HEK293T (cell line): Measurements from ENCODE around the gene ESRRG.

Source experiments
- CTBP1 ChIP-seq: fragments of 450-650 bp; IDR thresholded peaks from 2 replicates; pipeline ENCODE4 v1.6.1; 2016; ENCODE audit warnings: borderline replicate concordance
- ELF4 ChIP-seq: fragments of 450-650 bp; IDR thresholded peaks from 2 replicates; pipeline ENCODE4 v1.6.1; 2017; ENCODE audit warnings: antibody characterized with exemption
- FOXA1 ChIP-seq: fragments of 450-650 bp; IDR thresholded peaks from 2 replicates; pipeline ENCODE4 v1.6.1; 2016; ENCODE audit warnings: mild to moderate bottlenecking
- FOXM1 ChIP-seq: fragments of 450-650 bp; IDR thresholded peaks from 2 replicates; pipeline ENCODE4 v1.6.1; 2017; ENCODE audit warnings: mild to moderate bottlenecking, borderline replicate concordance
- NFRKB ChIP-seq: fragments of 450-650 bp; IDR thresholded peaks from 2 replicates; pipeline ENCODE4 v1.6.1; 2016; ENCODE audit warnings: mild to moderate bottlenecking, moderate library complexity
- PKNOX1 ChIP-seq: fragments of 450-650 bp; IDR thresholded peaks from 2 replicates; pipeline ENCODE4 v1.6.1; 2016
- SP1 ChIP-seq: fragments of 450-650 bp; IDR thresholded peaks from 2 replicates; pipeline ENCODE4 v1.6.1; 2017
- ZNF384 ChIP-seq: fragments of 450-650 bp; IDR thresholded peaks from 2 replicates; pipeline ENCODE4 v1.6.1; 2016

DNA sequence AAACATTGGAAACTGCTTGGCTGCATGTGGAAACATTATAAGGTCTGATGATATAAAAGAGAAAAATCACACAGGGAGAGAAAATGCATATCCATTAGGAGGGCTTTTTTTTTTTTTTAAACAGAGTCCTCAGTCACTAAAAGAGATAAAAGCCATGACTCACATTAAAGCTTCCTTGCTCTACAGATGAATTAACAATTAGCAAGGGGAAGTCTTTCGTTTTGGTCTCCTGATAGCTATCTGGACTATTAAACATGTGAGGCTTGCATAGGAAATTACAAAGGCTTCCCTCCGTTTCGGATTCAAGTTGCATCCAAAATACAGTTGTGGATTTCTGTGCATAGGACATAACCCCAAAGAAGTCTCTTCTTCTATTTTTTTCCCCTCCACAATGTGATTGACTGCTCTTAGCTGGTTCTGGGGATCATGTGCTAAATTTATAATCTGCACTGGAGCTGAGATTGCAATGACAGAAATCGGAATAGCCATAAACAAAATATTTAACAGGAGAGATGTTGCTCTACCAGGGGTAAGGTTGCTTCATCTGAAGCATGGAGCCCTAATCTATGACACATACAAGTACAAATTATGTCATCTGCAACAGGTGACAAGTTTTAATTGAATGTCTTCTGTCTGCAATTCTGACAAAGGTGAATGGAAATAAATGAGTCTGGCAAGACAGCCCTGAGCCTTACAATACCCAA lies 146.8 kb downstream of the ESRRG start:
- TF ChIP-seq CTBP1 (no peak), FOXA1 (no peak), PKNOX1 (no peak), FOXM1 (no peak), ELF4 (no peak), SP1 (no peak), NFRKB (no peak), ZNF384 (no peak)
